ENCODE data around the gene ADGRG3. TPM values are rescaled to one million over a fixed set of nuclear protein-coding genes. Genes with fewer than 3 reads are reported as not detected.

Gene ADGRG3
- total and polyA plus RNA-seq, 2 experiments from 2014 or later, result not detected

DNA sequence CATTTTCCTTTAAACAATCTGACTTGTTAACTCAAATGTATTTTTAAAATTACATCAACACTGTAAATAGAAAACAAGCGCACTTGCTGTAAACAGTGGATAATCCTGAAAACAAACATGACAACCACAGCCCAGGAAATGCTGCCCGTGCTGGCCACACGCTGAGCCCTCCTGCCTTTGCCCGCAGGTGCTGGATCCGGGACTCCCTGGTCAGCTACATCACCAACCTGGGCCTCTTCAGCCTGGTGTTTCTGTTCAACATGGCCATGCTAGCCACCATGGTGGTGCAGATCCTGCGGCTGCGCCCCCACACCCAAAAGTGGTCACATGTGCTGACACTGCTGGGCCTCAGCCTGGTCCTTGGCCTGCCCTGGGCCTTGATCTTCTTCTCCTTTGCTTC, 6.6 kb upstream of the ADGRG3 start:
- Histone ChIP-seq H3F3A (replicated peaks; ENCODE audit: low read depth) (no peaks in the 10 kb centered on the region), H3K4me3 (no peak overlapping the region), H3K9me2 (ENCODE audit: insufficient read depth) (no peaks in the 10 kb centered on the region), H3K27ac (ENCODE audit: low read depth) (no peak overlapping the region), H4K20me1 (replicated peaks; ENCODE audit: insufficient read depth) (no peaks in the 10 kb centered on the region), H3K79me2 (replicated peaks; ENCODE audit: insufficient read depth) (no peaks in the 10 kb centered on the region), H3K4me2 (no peak overlapping the region), H3K36me3 (ENCODE audit: insufficient read depth) (no peaks in the 10 kb centered on the region), H3K27me3 (ENCODE audit: insufficient read depth) (no peaks in the 10 kb centered on the region), H2AFZ (no peak overlapping the region), H3K4me1 (ENCODE audit: insufficient read depth) (no peaks in the 10 kb centered on the region)
- DNase-seq (ENCODE audit: low spot score) (no peak), ATAC-seq (no peak)
- Mint-ChIP-seq H3K9me3 (no peaks in the 10 kb centered on the region), H3K4me3 (no peak overlapping the region), H3K4me1 (no peaks in the 10 kb centered on the region; the same call in 2 of the 3 replicates), H3K36me3 (ENCODE audit: low read depth) (no peaks in the 10 kb centered on the region), H3K27me3 (ENCODE audit: insufficient read depth, low read depth, poor library complexity) (peaks cover 6% of the 10 kb centered on the region), H3K27ac (no peak overlapping the region)
- TF ChIP-seq REST (IDR thresholded peaks at IDR 0.05; ENCODE audit: unreplicated experiment) (no peak), POLR2AphosphoS5 (IDR thresholded peaks at IDR 0.05; ENCODE audit: low read depth) (no peak), NANOG (IDR thresholded peaks at IDR 0.05; ENCODE audit: borderline replicate concordance) (no peak), EZH2phosphoT487 (IDR thresholded peaks at IDR 0.05; ENCODE audit: unreplicated experiment) (no peak), ZNF114 (CRISPR knock-in tag; IDR thresholded peaks at IDR 0.05) (no peak), CREB1 (CRISPR knock-in tag; IDR thresholded peaks at IDR 0.05; ENCODE audit: low read depth) (no peak), JUNB (IDR thresholded peaks at IDR 0.05; ENCODE audit: unreplicated experiment) (no peak), CTCF (conservative IDR thresholded peaks at IDR 0.05; ENCODE audit: low read depth in 2 of 2) (no peak), STAT1 (IDR thresholded peaks at IDR 0.05; ENCODE audit: unreplicated experiment) (no peak), EZH2 (IDR thresholded peaks at IDR 0.05; ENCODE audit: low read depth, unreplicated experiment) (no peak), ZNF331 (CRISPR knock-in tag; IDR thresholded peaks at IDR 0.05; ENCODE audit: low read depth) (no peak)
- TF ChIP-seq, protein P1, sequence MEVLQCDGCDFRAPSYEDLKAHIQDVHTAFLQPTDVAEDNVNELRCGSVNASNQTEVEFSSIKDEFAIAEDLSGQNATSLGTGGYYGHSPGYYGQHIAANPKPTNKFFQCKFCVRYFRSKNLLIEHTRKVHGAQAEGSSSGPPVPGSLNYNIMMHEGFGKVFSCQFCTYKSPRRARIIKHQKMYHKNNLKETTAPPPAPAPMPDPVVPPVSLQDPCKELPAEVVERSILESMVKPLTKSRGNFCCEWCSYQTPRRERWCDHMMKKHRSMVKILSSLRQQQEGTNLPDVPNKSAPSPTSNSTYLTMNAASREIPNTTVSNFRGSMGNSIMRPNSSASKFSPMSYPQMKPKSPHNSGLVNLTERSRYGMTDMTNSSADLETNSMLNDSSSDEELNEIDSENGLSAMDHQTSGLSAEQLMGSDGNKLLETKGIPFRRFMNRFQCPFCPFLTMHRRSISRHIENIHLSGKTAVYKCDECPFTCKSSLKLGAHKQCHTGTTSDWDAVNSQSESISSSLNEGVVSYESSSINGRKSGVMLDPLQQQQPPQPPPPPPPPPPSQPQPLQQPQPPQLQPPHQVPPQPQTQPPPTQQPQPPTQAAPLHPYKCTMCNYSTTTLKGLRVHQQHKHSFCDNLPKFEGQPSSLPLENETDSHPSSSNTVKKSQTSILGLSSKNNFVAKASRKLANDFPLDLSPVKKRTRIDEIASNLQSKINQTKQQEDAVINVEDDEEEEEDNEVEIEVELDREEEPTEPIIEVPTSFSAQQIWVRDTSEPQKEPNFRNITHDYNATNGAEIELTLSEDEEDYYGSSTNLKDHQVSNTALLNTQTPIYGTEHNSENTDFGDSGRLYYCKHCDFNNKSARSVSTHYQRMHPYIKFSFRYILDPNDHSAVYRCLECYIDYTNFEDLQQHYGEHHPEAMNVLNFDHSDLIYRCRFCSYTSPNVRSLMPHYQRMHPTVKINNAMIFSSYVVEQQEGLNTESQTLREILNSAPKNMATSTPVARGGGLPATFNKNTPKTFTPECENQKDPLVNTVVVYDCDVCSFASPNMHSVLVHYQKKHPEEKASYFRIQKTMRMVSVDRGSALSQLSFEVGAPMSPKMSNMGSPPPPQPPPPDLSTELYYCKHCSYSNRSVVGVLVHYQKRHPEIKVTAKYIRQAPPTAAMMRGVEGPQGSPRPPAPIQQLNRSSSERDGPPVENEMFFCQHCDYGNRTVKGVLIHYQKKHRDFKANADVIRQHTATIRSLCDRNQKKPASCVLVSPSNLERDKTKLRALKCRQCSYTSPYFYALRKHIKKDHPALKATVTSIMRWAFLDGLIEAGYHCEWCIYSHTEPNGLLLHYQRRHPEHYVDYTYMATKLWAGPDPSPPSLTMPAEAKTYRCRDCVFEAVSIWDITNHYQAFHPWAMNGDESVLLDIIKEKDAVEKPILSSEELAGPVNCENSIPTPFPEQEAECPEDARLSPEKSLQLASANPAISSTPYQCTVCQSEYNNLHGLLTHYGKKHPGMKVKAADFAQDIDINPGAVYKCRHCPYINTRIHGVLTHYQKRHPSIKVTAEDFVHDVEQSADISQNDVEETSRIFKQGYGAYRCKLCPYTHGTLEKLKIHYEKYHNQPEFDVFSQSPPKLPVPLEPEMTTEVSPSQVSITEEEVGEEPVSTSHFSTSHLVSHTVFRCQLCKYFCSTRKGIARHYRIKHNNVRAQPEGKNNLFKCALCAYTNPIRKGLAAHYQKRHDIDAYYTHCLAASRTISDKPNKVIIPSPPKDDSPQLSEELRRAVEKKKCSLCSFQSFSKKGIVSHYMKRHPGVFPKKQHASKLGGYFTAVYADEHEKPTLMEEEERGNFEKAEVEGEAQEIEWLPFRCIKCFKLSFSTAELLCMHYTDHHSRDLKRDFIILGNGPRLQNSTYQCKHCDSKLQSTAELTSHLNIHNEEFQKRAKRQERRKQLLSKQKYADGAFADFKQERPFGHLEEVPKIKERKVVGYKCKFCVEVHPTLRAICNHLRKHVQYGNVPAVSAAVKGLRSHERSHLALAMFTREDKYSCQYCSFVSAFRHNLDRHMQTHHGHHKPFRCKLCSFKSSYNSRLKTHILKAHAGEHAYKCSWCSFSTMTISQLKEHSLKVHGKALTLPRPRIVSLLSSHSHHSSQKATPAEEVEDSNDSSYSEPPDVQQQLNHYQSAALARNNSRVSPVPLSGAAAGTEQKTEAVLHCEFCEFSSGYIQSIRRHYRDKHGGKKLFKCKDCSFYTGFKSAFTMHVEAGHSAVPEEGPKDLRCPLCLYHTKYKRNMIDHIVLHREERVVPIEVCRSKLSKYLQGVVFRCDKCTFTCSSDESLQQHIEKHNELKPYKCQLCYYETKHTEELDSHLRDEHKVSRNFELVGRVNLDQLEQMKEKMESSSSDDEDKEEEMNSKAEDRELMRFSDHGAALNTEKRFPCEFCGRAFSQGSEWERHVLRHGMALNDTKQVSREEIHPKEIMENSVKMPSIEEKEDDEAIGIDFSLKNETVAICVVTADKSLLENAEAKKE (CRISPR knock-in tag; IDR thresholded peaks at IDR 0.05), result no peak

Measured in GM23338 (cell line).